AG04450 (cell line): ENCODE results near the gene KIAA1549. TPM values are rescaled to one million over a fixed set of nuclear protein-coding genes. Genes with fewer than 3 reads are reported as not detected.

Experiments used
- CTCF ChIA-PET: fragments of 300-600, 350-600 bp; formaldehyde crosslinking; extraction: SDS; loops from one replicate; lab custom pipeline; 2022; ENCODE audit warnings: antibody characterized with exemption, inconsistent platforms; lab: Charles Lee
- POLR2A ChIA-PET: fragments of 350-600 bp; formaldehyde crosslinking; extraction: SDS; loops from one replicate; lab custom pipeline; 2021; ENCODE audit warnings: antibody characterized with exemption, inconsistent platforms; lab: Yijun Ruan, JAX
- DNase-seq: peaks from one replicate; pipeline ENCODE4 v3.0.0-alpha.2; 2011; ENCODE audit warnings: low read depth, low spot score
- H3K27ac ChIP-seq: one replicate; pipeline ENCODE4 v1.5.1; 2012; ENCODE audit warnings: low read depth, low read length, control low read depth
- H3K27me3 ChIP-seq: one replicate; pipeline ENCODE4 v1.6.0; 2012; ENCODE audit warnings: low read length; ENCODE audit not compliant: control insufficient read depth, insufficient read depth
- H3K4me3 ChIP-seq: 2 replicates; pipeline ENCODE4 v1.5.1; 2011; ENCODE audit warnings: mild to moderate bottlenecking, low read depth, low read length, control low read depth
- H3K9me3 ChIP-seq: 2 replicates; pipeline ENCODE4 v1.5.1; 2012; ENCODE audit warnings: low read length; ENCODE audit not compliant: control insufficient read depth, insufficient read depth
- CTCF ChIP-seq: IDR thresholded peaks from 2 replicates; pipeline ENCODE4 v1.5.1; 2011; ENCODE audit warnings: low read depth, low read length, control low read depth, inconsistent platforms
- polyA plus RNA-seq: library from polyadenylated mRNA; depleted of rRNA; stranded (reverse); fragments of >200 nt; gene quantifications from 2 replicates; pipeline ENCODE4 v1.2.3, GENCODE V29; 2011

Gene KIAA1549
- polyA plus RNA-seq, 1 experiment, result 2.9 TPM

DNA sequence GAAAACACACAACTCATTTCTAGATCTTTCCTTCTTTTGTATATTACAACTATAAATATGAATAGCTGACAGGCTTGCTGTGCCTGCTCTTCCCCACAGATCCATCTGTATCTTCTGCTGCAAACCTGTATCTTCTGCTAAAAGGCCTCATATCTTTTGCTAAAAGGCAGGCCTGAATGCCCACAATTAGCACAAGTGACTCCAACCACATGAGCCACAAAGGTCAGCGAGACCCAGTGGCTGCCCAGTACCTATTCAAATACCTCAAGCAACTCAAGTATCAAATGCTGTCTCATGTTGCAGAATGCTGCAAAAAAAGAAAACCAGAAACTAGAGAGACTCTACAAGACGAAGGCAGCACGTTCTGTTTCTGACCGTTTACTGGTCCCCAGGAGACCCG, 128.7 kb downstream of the KIAA1549 start:
- ChIA-PET CTCF (no interaction called here), POLR2A (no interaction called here)
- DNase-seq, result no peak
- Histone ChIP-seq H3K4me3 (no peak overlapping the region), H3K9me3 (no peaks in the 10 kb centered on the region; the same call in 1 of the 2 replicates), H3K27ac (no peak overlapping the region), H3K27me3 (no peaks in the 10 kb centered on the region)
- TF ChIP-seq CTCF, result no peak

DNA sequence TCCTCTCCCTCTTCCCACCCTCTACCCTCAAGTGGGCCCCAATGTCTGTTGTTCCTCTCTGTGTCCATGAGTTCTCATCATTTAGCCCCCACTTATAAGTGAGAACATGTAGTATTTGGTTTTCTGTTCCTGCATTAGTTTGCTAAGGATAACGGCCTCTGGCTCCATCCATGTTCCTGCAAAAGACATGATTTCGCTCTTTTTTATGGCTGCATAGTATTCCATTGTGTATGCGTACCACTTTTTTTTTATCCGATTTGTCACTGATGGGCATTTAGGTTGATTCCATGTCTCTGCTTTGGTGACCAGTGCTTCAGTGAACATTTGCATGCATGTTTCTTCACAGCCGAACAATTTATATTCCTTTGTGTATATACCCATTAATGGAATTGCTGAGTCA, 131.5 kb downstream of the KIAA1549 start:
- no peak overlapping the region for H3K4me3 ChIP-seq
- ChIA-PET CTCF (interaction anchor here (1.0 kb wide), 1 partner anchor 37 kb away, joined by 3 read pairs; no protein-coding TSS in a partner anchor), POLR2A (no interaction called here)
- H3K9me3 ChIP-seq, result no peaks in the 10 kb centered on the region
- TF ChIP-seq CTCF, result no peak
- no peaks in the 10 kb centered on the region for H3K27me3 ChIP-seq
- no peak for DNase-seq
- H3K27ac ChIP-seq, result no peak overlapping the region

DNA sequence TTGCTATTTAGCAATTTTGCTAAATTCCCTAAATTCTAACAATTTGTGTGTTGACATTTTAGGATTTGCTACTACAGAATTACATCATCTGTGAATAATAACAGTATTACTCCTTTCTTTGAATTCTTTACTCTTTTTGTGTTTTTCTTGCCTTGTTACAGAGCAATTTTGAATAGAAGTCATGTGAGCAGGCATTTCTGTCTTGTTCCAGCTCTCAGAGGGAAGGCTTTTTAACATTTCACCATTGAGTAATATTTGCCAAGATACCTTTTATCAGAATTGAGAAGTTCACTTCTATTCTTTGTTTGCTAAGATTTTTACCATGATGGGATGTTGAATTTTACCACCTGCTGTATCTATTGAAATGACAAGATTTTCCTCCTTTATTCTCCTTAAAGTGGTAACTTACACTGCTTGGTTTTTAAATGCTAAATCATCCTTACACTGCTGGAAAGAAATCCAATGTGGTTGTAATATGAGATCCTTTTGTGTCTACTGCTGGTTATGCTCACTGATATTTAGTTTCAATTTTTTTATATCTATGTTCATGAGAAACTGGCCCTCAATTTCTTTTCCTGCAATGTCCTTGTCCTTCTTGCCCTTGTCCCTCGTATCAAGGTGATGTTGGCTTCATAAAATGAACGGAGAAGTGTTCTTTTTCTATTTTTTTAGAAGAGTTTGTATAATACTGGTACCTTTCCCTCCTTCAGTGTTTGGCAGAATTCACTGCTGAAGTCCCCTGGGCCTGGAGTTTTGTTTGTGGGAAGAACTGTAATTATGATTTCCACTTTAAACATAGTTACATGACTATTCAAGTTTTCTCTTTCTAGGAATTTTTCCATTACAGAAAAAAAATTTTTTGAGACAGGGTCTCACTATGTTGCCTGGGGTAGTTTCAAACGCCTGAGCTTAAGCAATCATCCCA, 132.9 kb downstream of the KIAA1549 start:
- DNase-seq, result no peak
- TF ChIP-seq CTCF, result no peak
- no peaks in the 10 kb centered on the region for H3K27me3 ChIP-seq
- no peak overlapping the region for H3K4me3 ChIP-seq
- H3K9me3 ChIP-seq, result no peaks in the 10 kb centered on the region; the same call in 1 of the 2 replicates
- POLR2A ChIA-PET, result no interaction called here
- no peak overlapping the region for H3K27ac ChIP-seq
- CTCF ChIA-PET, result no interaction called here

- POLR2A ChIA-PET, result no interaction called here
- H3K27ac ChIP-seq, result no peak overlapping the region
- TF ChIP-seq CTCF, result no peak
- CTCF ChIA-PET, result no interaction called here
- H3K27me3 ChIP-seq, result no peaks in the 10 kb centered on the region
- DNase-seq, result no peak
- no peak overlapping the region for H3K4me3 ChIP-seq
- no peaks in the 10 kb centered on the region; the same call in 1 of the 2 replicates for H3K9me3 ChIP-seq
These were observed 135.5 kb downstream of the KIAA1549 start for GRCh38 chr7:138845711-138846110.
